K562 (cell line): ENCODE measurements around the gene SUMF1. TPM values are rescaled to one million over a fixed set of nuclear protein-coding genes. Genes with fewer than 3 reads are reported as not detected.
A peak's percentile ranks its signal among the peaks of the same experiment; 100 is the strongest.

Experiments
- ATAC-seq: fragments of 200-7000 bp; cut with Tn5 transposase; 3 replicates; pipeline ENCODE4 v1.9.1; 2020; ENCODE audit warnings: moderate library complexity
- BruUV-seq: library from RNA; stranded (reverse); fragments of 400-500 nt; replicated peaks from 2 replicates; lab custom pipeline; 2021; lab: Mats Ljungman, UMichigan
- CTCF ChIA-PET: fragments of 300-600 bp; formaldehyde crosslinking; extraction: SDS; loops from one replicate; lab custom pipeline; 2021; ENCODE audit warnings: low intra/inter-chr PET ratio; lab: Yijun Ruan, JAX
- POLR2A ChIA-PET: fragments of 300-600, 350-650 bp; sonication (Branson Sonifier 250); formaldehyde crosslinking; extraction: SDS; loops from one replicate; lab custom pipeline; 2021; ENCODE audit warnings: antibody characterized with exemption, inconsistent platforms; lab: Yijun Ruan, JAX
- DNase-seq, 4 experiments: peaks; one replicate each; pipeline versions ENCODE4 v3.0.0 to v3.0.0-alpha.2; 2011 to 2018; ENCODE audit warnings: low spot score in 3 of 4, mixed read lengths in 3 of 4; ENCODE audit errors: extremely low read depth in 1 of 4
- FAIRE-seq: peaks from 2 replicates; lab custom pipeline; 2011; peaks lifted over from hg19 to GRCh38; lab: Jason Lieb, UNC
- H2AFZ ChIP-seq: 2 replicates; pipeline ENCODE4 v1.6.0; 2011; ENCODE audit warnings: low read depth, low read length, control low read depth, inconsistent platforms
- H3K27ac ChIP-seq: fragments of 200-600 bp; 3 replicates; pipeline ENCODE4 v1.8.0; 2011; ENCODE audit warnings: low read depth, mild to moderate bottlenecking, control low read depth, inconsistent platforms, low read length, moderate library complexity, mixed read lengths; ENCODE audit errors: extremely low read depth
- H3K27me3 ChIP-seq, 2 experiments: fragments of 300-600 bp in 1 of 2; 2 replicates in 1 of 2; 3 replicates in 1 of 2; pipeline versions ENCODE4 v1.6.0 to v1.8.0; 2011; ENCODE audit warnings: inconsistent platforms in 2 of 2, low read length in 2 of 2, mild to moderate bottlenecking in 1 of 2, mixed read lengths in 1 of 2, moderate library complexity in 1 of 2; ENCODE audit not compliant: control insufficient read depth in 2 of 2, insufficient read depth in 2 of 2
- H3K36me3 ChIP-seq: fragments of 300-600 bp; 3 replicates; pipeline ENCODE4 v1.8.0; 2011; ENCODE audit warnings: mild to moderate bottlenecking, low read length, inconsistent platforms; ENCODE audit not compliant: control insufficient read depth, insufficient read depth
- H3K4me1 ChIP-seq, 2 experiments: fragments of 200-600 bp in 1 of 2; replicated peaks in 1 of 2; 2 replicates in 1 of 2; 3 replicates in 1 of 2; pipeline versions ENCODE4 v1.5.1 to v1.8.0; 2011; ENCODE audit warnings: inconsistent platforms in 2 of 2, low read length in 2 of 2, mild to moderate bottlenecking in 1 of 2, mixed read lengths in 1 of 2, moderate library complexity in 1 of 2; ENCODE audit not compliant: control insufficient read depth in 2 of 2, insufficient read depth in 2 of 2
- H3K4me2 ChIP-seq: 2 replicates; pipeline ENCODE4 v1.6.1; 2011; ENCODE audit warnings: low read length, control low read depth, inconsistent platforms, mixed read lengths; ENCODE audit not compliant: insufficient read depth
- H3K4me3 ChIP-seq: fragments of 200-600 bp; sonication (generic), shearing (Covaris generic); 2 replicates; pipeline ENCODE4 v1.5.1; 2016; ENCODE audit warnings: control low read depth, inconsistent platforms
- H3K79me2 ChIP-seq: fragments of 200-600 bp; 3 replicates; pipeline ENCODE4 v1.8.0; 2011; ENCODE audit warnings: low read length, inconsistent platforms; ENCODE audit not compliant: control insufficient read depth, insufficient read depth
- H3K9ac ChIP-seq, 2 experiments: 2 replicates each; pipeline versions ENCODE4 v1.6.0 to v1.6.1; 2011; ENCODE audit warnings: low read depth in 2 of 2, low read length in 2 of 2, control low read depth in 1 of 2, inconsistent platforms in 1 of 2, mild to moderate bottlenecking in 1 of 2, mixed read lengths in 1 of 2; ENCODE audit not compliant: insufficient read depth in 1 of 2
- H3K9me1 ChIP-seq: one replicate; pipeline ENCODE4 v1.6.0; 2011; ENCODE audit warnings: inconsistent platforms, mild to moderate bottlenecking, low read length, moderate library complexity; ENCODE audit not compliant: control insufficient read depth, insufficient read depth
- H3K9me3 ChIP-seq: replicated peaks from 2 replicates; pipeline ENCODE4 v1.5.1; 2011; ENCODE audit warnings: low read depth, low read length, inconsistent platforms; ENCODE audit not compliant: control insufficient read depth, insufficient read depth
- H4K20me1 ChIP-seq: replicated peaks from 2 replicates; pipeline ENCODE4 v1.6.1; 2011; ENCODE audit warnings: low read length, inconsistent platforms, mixed read lengths; ENCODE audit not compliant: control insufficient read depth, insufficient read depth
- BRD9 ChIP-seq: fragments of 450-650 bp; IDR thresholded peaks from 2 replicates; pipeline ENCODE4 v1.6.1; 2018; ENCODE audit warnings: low read depth; ENCODE audit not compliant: partially characterized antibody
- E2F1 ChIP-seq: sonication (generic); formaldehyde crosslinking; IDR thresholded peaks from 2 replicates; pipeline ENCODE4 v1.8.1; 2023; ENCODE audit warnings: mild to moderate bottlenecking, missing genetic modification reagents, moderate library complexity
- ELK1 ChIP-seq: sonication (generic); formaldehyde crosslinking; IDR thresholded peaks from 2 replicates; pipeline ENCODE4 v1.8.1; 2022; ENCODE audit warnings: missing genetic modification reagents
- HOMEZ ChIP-seq: fragments of 250-450 bp; sonication (Bioruptor Pico); IDR thresholded peaks from 2 replicates; pipeline ENCODE4 v1.4.0; 2020; ENCODE audit warnings: mild to moderate bottlenecking, moderate library complexity
- MYNN ChIP-seq, 2 experiments: sonication (generic); formaldehyde crosslinking in 1 of 2; IDR thresholded peaks; 2 replicates each; pipeline versions ENCODE4 v1.5.0 to v1.6.1; 2016 to 2020; ENCODE audit warnings: antibody characterized with exemption in 1 of 2, missing genetic modification reagents in 1 of 2
- NR2F6 ChIP-seq: fragments of 450-650 bp; formaldehyde crosslinking; IDR thresholded peaks from 2 replicates; pipeline ENCODE4 v1.4.0; 2020; ENCODE audit warnings: mild to moderate bottlenecking
- SAFB2 ChIP-seq: fragments of 200-400 bp; formaldehyde crosslinking; IDR thresholded peaks from 2 replicates; pipeline ENCODE4 v1.6.1; 2018; ENCODE audit warnings: borderline replicate concordance, low read length, low read depth, moderate library complexity; ENCODE audit not compliant: severe bottlenecking
- SREBF2 ChIP-seq: sonication (generic); formaldehyde crosslinking; IDR thresholded peaks from 2 replicates; pipeline ENCODE4 v1.4.0; 2020; ENCODE audit warnings: mild to moderate bottlenecking, missing genetic modification reagents
- U2AF1 ChIP-seq: fragments of 200-400 bp; formaldehyde crosslinking; optimal IDR thresholded peaks from 2 replicates; pipeline ENCODE3; 2017; ENCODE audit warnings: mild to moderate bottlenecking, low read depth, low read length, moderate library complexity
- USF2 ChIP-seq: sonication (generic); formaldehyde crosslinking; IDR thresholded peaks from 2 replicates; pipeline ENCODE4 v1.5.0; 2020; ENCODE audit warnings: missing genetic modification reagents
- ZNF224 ChIP-seq: sonication (generic); formaldehyde crosslinking; IDR thresholded peaks from 2 replicates; pipeline ENCODE4 v1.8.0; 2022; ENCODE audit warnings: mild to moderate bottlenecking, missing genetic modification reagents
- ZSCAN29 ChIP-seq: fragments of 450-650 bp; IDR thresholded peaks from 2 replicates; pipeline ENCODE4 v1.6.1; 2017
- WGBS: fragments of 100-300 bp; shearing (Covaris generic); methylation state at CpG from one replicate; pipeline ENCODE4 v1.1.6; 2016; ENCODE audit warnings: low coverage, mixed read lengths; ENCODE audit not compliant: insufficient coverage; ENCODE audit errors: missing lambda C conversion rate; 5-methylcytosine and 5-hydroxymethylcytosine counted together
- in situ Hi-C: fragments of 300-500 bp; cut with MboI; formaldehyde crosslinking; loops from 4 replicates; pipeline ENCODE4 v1.15.0; 2018; ENCODE audit warnings: inconsistent platforms, mixed read lengths
- intact Hi-C: fragments of 100-400 bp; cut with micrococcal nuclease; formaldehyde crosslinking; loops from 2 replicates; pipeline ENCODE4 v1.14.2; 2022
- polyA plus RNA-seq, 8 experiments: library from polyadenylated mRNA; depleted of rRNA in 4 of 8; stranded (reverse) in 5 of 8; unstranded in 3 of 8; fragments of >200 nt; fragmentation: Nextera tagmentation in 2 of 8; fragmentation: Illumina TruSeq in 1 of 8; extraction: Ambion mirVana in 2 of 8; extraction: Trizol in 1 of 8; gene quantifications; 2 replicates each; pipeline versions ENCODE4 v1.2.1 to v1.2.3, GENCODE V29; 2011 to 2014; ENCODE audit warnings: inconsistent platforms in 1 of 8, missing spikeins in 1 of 8
- total RNA-seq, 7 experiments: library from RNA; depleted of rRNA in 6 of 7; stranded (reverse); fragments of >200 nt in 6 of 7; fragmentation: Illumina TruSeq in 2 of 7; extraction: Trizol in 2 of 7; gene quantifications; 2 replicates each; pipeline versions ENCODE4 v1.2.1 to v1.2.3, GENCODE V29; 2011 to 2021; ENCODE audit warnings: low replicate concordance in 1 of 7

Gene SUMF1
- total and polyA plus RNA-seq, 9 of the 15 experiments (the other 6 are each of a cell fraction or from before 2014, with no cell fraction given) = 1.3 to 7.4 (median 4.2) TPM

- TF ChIP-seq HOMEZ (CRISPR knock-in tag) (no peak), SREBF2 (CRISPR knock-in tag) (no peak)
- TF ChIP-seq, all 486 proteins: peak for 85
Measured at GRCh38 chr3:4351164-4351855, 115.8 kb downstream of the SUMF1 start (continued).

- H3K27ac ChIP-seq = peak overlapping the region; percentile 82
- no peaks in the 10 kb centered on the region for H3K9me1 ChIP-seq
- H3K9ac ChIP-seq = peak overlapping the region in 1 of 2 experiments; percentile 67; a peak in 2 of 4 replicates
- intact Hi-C loops (loop anchor here (1.0 to 10.0 kb wide), 7 partner anchors 114 to 707 kb away; partner anchors contain the start of genes ITPR1 and SUMF1), in situ Hi-C loops (loop anchor here (5.0 kb wide), 1 partner anchor 292 kb away; no protein-coding TSS in a partner anchor)
- WGBS = 0% methylated on average over 2 of the region's 2 CpGs
- ATAC-seq = peak; percentile 88
- peak; percentile 69 to 87 (median 76) for DNase-seq
- H3K27me3 ChIP-seq = no peaks in the 10 kb centered on the region
- no TSS peak for BruUV-seq
- peak overlapping the region; percentile 73; the same call in 1 of the 2 replicates for H2AFZ ChIP-seq
- FAIRE-seq = peak; percentile 80
- H3K36me3 ChIP-seq = no peaks in the 10 kb centered on the region
- no peaks in the 10 kb centered on the region for H4K20me1 ChIP-seq
- H3K9me3 ChIP-seq = no peaks in the 10 kb centered on the region
- peak overlapping the region; percentile 73 for H3K4me2 ChIP-seq
- no peaks in the 10 kb centered on the region for H3K79me2 ChIP-seq
- peaks cover 0 to 19% of the 10 kb centered on the region in 2 experiments; a peak in 4 of 5 replicates for H3K4me1 ChIP-seq
- POLR2A ChIA-PET = interaction anchor here (0.6 to 2.1 kb wide), 13 partner anchors 9 to 324 kb away, joined by 3 to 27 read pairs (median 4); partner anchors contain the start of gene ITPR1
- H3K4me3 ChIP-seq = peak overlapping the region; percentile 4; the same call in 1 of the 2 replicates
- CTCF ChIA-PET = interaction anchor here (0.6 to 2.4 kb wide), 7 partner anchors 161 to 504 kb away, joined by 3 to 27 read pairs (median 5); no protein-coding TSS in a partner anchor
- TF ChIP-seq BRD9 (peak; percentile 96), E2F1 (CRISPR knock-in tag) (no peak), ELK1 (CRISPR knock-in tag) (no peak), USF2 (no peak), MYNN (IDR thresholded peaks at IDR 0.05) (no peak), MYNN (CRISPR knock-in tag; IDR thresholded peaks at IDR 0.05) (no peak), SAFB2 (no peak), ZNF224 (no peak), U2AF1 (no peak), ZSCAN29 (no peak), NR2F6 (CRISPR knock-in tag) (no peak)
Measured at GRCh38 chr3:4350789-4351163, 116.3 kb downstream of the SUMF1 start.
